ENCODE data around the gene HSPA12A. TPM values are rescaled to one million over a fixed set of nuclear protein-coding genes. Genes with fewer than 3 reads are reported as not detected.

The HSPA12A gene
- total RNA-seq, 1 experiment from 2014 or later: 3.1 TPM

DNA sequence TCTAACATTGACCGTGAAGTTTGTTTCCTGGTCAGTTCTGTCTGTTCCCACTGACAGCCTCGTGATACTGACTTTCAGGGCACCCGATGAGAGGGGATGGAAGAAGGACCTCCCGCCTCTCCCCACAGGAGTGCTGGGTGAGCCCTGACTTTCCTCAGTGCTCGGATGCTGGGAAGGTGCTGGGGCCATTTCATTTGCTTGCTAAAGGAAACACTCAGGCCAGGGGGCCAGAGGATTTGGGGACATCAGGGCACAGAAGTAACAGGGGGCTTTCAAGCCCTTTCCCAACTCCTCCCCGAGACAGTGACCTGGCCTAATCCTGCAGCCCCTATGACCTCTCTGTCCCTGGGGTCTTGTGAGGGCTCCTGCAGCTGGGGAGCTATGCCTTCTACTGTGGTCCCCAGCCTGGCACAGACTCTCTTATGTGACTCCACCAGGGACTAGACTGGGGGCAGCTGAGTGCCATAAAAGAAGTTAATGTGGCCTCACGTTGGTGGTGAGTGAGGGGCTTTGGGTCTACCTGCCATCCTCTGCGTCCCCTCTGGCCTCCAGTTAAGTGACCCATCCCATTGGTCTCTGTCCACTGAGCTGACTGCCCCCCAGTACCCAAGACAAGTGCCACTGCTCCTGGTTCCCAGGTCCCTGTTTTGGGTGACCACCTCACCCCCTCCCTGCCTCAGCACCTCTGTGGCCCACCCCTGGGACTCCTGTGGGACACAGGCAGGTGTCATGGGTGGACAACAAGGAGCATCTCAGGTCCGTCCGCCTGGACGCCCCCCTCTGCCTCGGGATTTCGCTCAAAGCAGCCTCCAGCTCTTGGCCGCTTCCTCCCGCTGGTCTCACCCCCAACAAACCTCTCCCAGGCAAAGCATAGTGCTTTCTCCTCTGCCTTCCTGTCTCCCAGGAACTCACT, 33.4 kb upstream of the HSPA12A start:
- intact Hi-C loops (cut with micrococcal nuclease): no loop called here
- Histone ChIP-seq H3K27me3 (ENCODE audit: low read length) (no peaks in the 10 kb centered on the region), H3F3A (ENCODE audit: low read length, unreplicated experiment) (no peaks in the 10 kb centered on the region), H3K4me3 (ENCODE audit: low read length) (no peak overlapping the region), H3K9ac (ENCODE audit: low read length) (no peak overlapping the region), H3K9me3 (ENCODE audit: low read length) (no peaks in the 10 kb centered on the region), H3K9me2 (replicated peaks; ENCODE audit: low read length) (no peaks in the 10 kb centered on the region), H3K4me1 (ENCODE audit: insufficient read depth, low read length) (peaks cover 21% of the 10 kb centered on the region), H3K79me2 (ENCODE audit: low read length) (no peaks in the 10 kb centered on the region), H3K27ac (ENCODE audit: low read length) (no peak overlapping the region), H2AFZ (ENCODE audit: low read length) (no peak overlapping the region), H3K36me3 (ENCODE audit: low read depth, low read length) (no peaks in the 10 kb centered on the region), H3K4me2 (ENCODE audit: low read length) (no peak overlapping the region), H4K20me1 (ENCODE audit: low read length) (no peaks in the 10 kb centered on the region)
- TF ChIP-seq, protein P1, sequence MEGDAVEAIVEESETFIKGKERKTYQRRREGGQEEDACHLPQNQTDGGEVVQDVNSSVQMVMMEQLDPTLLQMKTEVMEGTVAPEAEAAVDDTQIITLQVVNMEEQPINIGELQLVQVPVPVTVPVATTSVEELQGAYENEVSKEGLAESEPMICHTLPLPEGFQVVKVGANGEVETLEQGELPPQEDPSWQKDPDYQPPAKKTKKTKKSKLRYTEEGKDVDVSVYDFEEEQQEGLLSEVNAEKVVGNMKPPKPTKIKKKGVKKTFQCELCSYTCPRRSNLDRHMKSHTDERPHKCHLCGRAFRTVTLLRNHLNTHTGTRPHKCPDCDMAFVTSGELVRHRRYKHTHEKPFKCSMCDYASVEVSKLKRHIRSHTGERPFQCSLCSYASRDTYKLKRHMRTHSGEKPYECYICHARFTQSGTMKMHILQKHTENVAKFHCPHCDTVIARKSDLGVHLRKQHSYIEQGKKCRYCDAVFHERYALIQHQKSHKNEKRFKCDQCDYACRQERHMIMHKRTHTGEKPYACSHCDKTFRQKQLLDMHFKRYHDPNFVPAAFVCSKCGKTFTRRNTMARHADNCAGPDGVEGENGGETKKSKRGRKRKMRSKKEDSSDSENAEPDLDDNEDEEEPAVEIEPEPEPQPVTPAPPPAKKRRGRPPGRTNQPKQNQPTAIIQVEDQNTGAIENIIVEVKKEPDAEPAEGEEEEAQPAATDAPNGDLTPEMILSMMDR (conservative IDR thresholded peaks at IDR 0.05; ENCODE audit: low read depth, low read length): no peak
- TF ChIP-seq EZH2 (IDR thresholded peaks at IDR 0.05; ENCODE audit: low read length, unreplicated experiment) (no peak), EZH2phosphoT487 (IDR thresholded peaks at IDR 0.05; ENCODE audit: borderline replicate concordance, low read length) (no peak)
- ATAC-seq (no peak), DNase-seq (no peak)
- ChIA-PET POLR2A (ENCODE audit: unreplicated experiment) (no interaction called here), CTCF (no interaction called here)
- no TSS peak for BruUV-seq (replicated peaks)

DNA sequence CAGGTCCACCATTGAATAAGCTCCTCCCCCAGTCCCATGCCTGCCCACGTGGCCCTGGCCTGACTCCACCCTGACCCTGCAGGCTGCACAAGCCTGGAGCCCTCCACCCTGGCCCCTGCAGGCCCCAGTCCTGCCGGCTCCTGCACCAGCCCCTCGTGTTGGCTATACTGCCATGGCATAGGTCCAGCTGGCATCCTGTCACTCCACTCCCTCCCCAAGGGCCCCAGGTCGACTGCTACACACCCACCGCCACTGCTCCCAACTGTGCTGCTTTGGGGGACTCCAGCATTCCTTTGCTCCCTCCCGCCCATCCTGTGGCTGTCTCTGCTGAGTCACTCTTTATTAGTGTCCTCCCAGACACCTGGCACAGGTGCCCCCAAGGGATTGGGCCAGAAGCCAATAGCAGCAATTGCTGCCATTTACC, 32.4 kb upstream of the HSPA12A start:
- TF ChIP-seq EZH2phosphoT487 (IDR thresholded peaks at IDR 0.05; ENCODE audit: borderline replicate concordance, low read length) (no peak), EZH2 (IDR thresholded peaks at IDR 0.05; ENCODE audit: low read length, unreplicated experiment) (no peak)
- TF ChIP-seq, protein P1 (conservative IDR thresholded peaks at IDR 0.05; ENCODE audit: low read depth, low read length): no peak
- DNase-seq: peak; percentile 86
- Histone ChIP-seq H3K4me3 (ENCODE audit: low read length) (no peak overlapping the region), H3K4me1 (ENCODE audit: insufficient read depth, low read length) (peaks cover 21% of the 10 kb centered on the region), H3K36me3 (ENCODE audit: low read depth, low read length) (no peaks in the 10 kb centered on the region), H2AFZ (ENCODE audit: low read length) (no peak overlapping the region), H4K20me1 (ENCODE audit: low read length) (no peaks in the 10 kb centered on the region), H3K9me2 (replicated peaks; ENCODE audit: low read length) (no peaks in the 10 kb centered on the region), H3F3A (ENCODE audit: low read length, unreplicated experiment) (no peaks in the 10 kb centered on the region), H3K79me2 (ENCODE audit: low read length) (no peaks in the 10 kb centered on the region), H3K9ac (ENCODE audit: low read length) (no peak overlapping the region), H3K27me3 (ENCODE audit: low read length) (no peaks in the 10 kb centered on the region), H3K9me3 (ENCODE audit: low read length) (no peaks in the 10 kb centered on the region), H3K4me2 (ENCODE audit: low read length) (peak overlapping the region; percentile 48; the same call in 1 of the 2 replicates), H3K27ac (ENCODE audit: low read length) (no peak overlapping the region)
- intact Hi-C loops (cut with micrococcal nuclease): no loop called here
- POLR2A ChIA-PET (ENCODE audit: unreplicated experiment): no interaction called here
- CTCF ChIA-PET: no interaction called here
- ATAC-seq: peak; percentile 29
- BruUV-seq (replicated peaks): no TSS peak
